NCI-H146 (cell line): ENCODE measurements around the gene KLHL22.
"Not testable (repeated sequence)": the region's sequence is repeated elsewhere in the genome, so short reads cannot be mapped to it uniquely, and the experiment has no call there.

Experiments used
- DNase-seq: peaks from one replicate; lab custom pipeline; 2025; lab: John Stamatoyannopoulos, UW

Gene KLHL22

DNA sequence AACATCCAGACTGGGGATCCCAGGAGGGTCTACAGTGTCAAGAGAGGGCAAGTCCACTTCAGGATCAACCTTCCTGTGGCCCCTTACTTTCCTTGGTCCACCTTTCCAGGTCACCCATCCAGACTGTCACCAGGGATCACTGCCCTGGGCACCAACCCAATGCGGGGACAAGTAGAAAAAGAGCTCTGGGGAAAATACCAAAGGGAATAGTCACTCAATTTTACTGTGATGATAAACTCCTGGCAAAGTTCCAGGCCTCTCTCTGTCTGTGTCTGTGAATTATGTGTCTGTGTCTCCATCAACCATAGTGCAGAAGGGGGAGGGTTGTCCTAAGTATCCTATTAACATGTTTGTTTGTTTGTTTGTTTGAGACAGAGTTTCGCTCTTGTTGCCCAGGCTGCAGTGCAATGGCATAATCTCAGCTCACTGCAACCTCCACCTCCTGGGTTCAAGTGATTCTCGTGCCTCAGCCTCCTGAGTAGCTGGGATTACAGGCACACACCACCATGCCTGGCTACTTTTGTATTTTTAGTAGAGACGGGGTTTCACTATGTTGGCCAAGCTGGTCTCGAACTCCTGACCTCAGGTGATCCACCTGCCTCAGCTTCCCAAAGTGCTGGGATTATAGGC is 8.8 kb upstream of the KLHL22 start:
- not testable (repeated sequence) for DNase-seq

DNA sequence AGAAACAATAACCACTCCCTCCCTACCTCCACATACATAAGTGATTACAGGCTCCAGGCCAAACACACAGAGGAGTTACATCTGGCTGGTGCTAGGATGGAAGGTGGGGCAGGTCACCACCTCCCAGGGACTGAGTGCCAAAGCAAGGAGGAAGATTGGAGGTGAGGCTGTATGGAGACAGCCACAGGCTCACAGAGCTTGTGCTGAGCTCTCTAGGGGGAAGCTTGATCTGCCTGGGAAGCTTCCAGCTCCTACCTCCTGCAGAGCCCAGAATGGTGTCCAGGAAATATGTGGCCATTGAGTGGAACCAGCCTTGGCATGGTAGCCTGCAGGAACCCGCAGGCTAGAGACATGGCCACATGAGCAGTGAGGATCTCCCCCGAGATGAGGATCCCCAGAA is 8.2 kb upstream of the KLHL22 start:
- DNase-seq, result no peak

DNA sequence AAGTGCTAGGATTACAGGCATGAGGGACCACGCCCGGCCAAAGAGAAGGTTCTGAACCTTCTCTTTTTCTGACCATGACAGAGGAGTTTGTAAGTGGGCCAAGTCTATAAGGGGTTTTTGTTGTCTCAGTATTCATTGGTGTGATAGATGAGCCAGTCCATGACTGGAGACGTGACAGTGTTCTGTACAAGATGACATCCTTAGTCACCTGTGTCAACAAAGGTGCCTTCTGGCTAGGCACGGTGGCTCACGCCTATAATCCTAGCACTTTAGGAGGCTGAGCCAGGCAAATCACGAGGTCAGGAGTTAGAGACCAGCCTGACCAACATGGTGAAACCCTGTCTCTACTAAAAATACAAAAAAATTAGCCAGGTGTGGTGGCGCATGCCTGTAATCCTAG is 4.2 kb upstream of the KLHL22 start:
- no peak for DNase-seq

DNA sequence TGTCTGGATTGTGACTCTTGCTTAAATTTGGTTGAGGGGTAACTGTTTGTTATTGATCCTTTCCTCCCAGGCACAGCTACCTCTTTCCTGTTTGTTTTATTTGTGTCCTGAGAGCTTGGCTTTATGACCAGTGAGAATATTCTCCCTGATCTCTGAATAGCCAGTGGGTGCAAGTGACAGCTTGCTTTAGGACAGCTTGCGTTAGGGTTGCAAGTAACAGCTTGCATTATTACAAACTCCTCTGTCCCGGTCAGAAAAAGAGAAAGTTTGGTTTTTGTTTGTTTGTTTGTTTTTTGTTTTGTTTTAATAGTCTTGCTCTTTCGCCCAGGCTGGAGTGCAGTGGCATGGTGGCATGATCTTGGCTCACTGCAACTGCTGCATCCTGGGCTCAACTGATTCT is 3.3 kb upstream of the KLHL22 start:
- no peak for DNase-seq

DNA sequence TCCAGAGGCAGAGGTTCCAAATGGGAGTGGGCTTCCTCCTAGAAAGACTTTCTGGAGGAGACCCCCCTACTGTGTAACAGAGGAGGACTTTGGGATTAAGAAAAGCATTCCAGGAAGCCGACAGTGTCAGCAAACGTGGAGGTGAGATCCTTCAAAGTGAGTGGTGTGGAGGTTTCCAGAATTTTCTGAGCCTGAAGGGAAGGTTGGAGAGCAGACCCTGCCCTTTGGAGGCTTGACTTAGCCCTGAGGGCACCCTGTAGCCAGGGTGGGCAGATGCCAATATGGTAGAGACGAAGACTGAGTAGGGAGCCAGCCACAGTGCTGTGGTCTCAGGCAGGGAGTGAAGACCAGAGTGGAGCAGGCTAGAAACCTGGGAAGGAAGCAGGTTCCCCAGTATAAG is 1.8 kb upstream of the KLHL22 start:
- DNase-seq, result no peak

DNA sequence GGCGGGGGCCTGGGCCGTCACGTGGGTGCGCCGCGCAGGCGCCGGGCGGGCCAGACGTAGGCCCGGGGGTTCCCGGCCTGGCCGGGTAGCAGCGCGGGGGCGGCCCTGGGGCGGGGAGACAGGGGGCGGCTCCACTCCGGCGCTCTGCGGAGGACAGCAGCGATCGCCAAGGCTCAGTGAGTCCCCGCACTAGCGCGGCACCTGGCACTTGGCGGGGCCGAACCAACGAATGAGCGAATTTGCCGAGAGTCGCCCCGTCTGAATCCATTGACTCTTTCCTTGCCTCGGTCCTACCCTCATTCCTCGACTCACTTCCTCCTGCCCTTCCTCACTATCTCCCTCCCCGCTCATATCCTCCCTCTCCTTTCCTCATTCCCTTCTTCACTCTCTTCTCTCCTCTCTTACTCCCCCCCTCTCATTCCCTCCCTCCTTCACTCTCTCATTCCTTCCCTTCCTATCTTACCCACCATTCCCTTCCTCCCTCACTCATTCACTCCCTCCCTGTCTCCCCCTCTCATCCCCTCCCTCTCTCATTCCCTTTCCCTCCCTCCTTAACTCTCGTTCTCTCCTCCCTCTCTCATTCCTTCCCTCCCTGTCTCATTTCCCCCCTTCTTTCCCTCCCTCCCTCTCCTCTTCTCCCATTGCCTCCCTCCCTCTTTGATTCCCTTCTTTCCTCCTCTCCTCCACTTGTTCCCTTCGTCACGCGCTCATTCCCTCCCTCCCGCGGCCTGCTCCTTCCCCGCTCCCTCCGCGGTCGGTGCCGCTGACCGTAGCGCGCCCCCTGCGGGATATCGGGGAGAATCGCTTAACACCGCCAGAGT is 476 bp upstream of the KLHL22 start:
- peak; percentile 89 for DNase-seq

DNA sequence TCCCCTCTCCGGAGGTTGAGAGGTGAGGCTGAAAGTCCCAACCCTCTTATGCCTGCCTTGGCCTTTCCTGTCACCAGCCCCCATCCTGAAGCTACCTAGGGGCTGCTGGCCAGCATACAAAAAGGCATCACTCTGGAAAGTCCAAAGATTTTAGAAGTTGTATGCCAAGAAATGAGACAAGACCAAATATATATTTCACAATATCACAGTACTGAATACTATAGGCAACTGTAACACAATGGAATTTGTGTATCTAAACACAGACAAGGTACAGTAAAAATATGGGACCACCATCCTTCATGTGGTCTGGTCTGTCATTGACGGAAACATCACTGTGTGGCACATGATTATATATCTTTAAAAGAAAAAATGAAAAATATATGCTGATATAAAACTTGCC is 4.2 kb downstream of the KLHL22 start:
- DNase-seq, result no peak

DNA sequence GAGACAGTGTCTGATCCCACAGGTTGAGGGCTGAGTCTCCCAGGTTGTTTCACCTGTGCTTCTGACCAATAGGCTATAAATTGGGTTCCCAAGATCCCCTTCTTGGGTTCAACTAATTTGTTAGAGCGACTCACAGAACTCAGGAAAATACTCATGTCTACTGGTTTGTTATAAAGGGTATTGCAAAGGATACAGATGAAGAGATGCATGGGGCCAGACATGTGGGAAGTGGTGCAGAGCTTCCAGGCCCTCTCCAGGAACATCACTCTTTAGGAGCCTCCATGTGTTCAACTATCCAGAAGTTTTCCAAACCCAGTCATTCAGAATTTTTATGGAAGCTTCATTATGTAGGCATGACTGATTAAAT is 4.7 kb downstream of the KLHL22 start:
- no peak for DNase-seq

DNA sequence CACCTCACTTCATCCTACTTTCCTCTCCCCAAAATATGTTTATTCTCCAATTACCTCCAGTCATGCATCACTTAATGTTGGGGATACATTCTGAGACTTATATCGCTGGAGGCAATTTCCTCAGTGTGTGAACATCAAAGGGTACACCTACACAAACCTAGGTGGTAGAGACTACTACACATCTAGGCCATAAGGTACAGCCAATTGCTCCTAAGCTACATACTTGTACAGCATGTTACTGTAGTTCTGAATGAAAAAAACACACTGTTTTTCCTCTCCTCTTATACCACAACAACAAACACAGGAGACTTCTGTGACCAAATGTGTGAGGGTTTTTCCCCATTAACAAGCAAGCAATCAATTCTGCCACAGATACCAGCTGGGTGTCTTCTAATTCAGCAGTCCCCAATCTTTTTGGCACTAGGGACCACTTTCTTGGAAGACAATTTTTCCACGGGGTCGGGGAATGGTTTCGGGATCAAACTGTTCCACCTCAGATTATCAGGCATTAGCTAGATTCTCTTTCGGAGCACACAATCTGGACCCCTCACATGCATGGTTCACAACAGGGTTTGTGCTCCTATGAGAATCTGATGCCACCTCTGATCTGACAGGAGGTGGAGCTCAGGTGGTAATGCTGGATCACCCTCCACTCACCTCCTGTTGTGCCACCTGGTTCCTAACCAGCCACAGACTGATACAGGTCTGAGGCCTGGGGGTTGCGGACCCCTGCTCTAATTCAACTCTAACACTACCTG is 5.2 kb downstream of the KLHL22 start:
- DNase-seq, result no peak

DNA sequence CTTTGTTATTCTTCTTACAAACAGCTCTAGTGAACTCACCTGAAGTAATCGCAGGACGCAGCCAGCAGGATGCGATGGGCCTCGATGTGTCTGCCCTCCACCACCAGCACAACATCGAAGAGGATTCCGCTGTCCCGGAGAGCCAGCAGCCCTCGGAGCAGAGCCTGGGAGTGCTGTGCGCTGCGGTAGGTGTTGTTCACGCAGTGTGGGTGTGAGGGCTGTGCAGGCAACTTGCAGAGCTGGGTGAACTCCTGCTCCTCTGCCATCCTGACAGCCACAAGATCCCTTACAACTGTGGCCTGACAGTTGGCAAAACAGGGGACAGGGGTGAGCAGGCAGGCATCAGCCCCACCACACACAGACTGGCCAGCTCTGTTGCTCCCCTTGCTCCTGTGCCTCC is 6.6 kb downstream of the KLHL22 start:
- DNase-seq, result no peak

DNA sequence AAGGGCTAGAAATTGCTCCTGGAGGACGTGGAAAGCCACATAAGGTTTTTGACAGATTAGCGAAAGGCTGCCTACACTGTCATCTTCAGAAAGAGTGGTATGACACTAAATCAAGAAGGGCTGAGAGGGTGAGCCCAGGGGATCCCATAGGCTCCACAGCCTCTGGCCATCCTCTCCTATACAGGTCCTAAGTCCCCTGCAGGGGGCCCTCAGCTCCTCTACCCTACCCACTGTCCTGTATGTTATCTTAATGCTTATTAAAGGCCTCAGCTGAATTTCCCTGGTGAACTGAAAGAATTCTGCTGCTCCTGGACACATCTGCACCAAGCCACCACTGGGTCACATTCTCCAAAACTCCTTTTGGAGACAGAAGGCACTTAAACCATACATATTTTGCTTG is 7.9 kb downstream of the KLHL22 start:
- no peak for DNase-seq

DNA sequence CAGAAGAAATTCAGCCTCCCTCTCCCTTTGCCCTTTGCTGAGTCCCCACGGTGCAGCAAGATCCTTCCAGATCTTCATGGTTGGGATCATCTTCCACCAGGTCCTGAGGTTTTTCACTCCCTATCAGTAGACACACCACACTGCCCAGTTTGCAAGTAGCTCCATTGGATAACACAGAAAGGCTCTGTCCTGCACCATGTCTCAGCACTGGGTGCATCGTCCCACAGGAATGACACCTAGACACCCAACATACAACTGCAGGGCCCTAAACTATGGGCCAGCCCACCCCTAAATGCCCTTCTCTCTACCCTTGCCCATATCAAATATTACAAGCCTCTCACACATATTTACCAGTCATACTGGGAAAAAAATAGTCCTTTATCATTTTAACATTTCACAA is 9.4 kb downstream of the KLHL22 start:
- DNase-seq, result no peak

DNA sequence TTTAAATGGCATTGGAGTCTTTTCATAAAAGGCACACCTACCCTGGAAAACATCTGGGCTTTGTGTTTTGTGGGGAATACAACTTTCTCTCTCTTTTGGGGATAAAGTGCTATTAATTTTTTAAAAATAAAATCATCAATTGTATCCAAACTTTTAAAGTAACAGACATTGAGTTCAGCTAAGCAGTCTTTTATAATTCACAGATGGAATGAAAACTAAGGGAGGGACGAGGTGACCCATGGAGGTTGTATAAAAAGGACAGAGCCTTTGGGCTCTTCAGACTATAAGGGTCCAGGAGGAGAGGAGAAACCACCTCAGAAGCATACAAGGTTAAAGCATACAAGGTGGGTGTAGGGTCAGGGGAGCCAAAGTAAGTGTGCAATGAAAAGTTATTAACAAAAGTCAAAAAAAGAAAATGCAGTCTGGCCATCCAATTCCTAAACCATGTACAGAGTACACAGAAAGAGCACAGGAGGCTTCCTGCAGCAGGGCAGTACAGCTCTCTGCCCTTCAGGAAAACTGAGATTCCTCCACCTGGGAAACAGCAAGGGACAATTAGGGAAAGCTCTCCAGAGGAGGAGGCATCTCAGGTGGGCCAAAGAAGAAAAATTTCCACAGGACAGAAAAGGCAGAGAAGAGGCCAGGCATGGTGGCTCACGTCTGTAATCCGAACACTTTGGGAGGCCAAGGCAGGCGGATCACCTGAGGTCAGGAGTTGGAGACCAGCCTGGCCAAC is 10.5 kb downstream of the KLHL22 start:
- no peak for DNase-seq

DNA sequence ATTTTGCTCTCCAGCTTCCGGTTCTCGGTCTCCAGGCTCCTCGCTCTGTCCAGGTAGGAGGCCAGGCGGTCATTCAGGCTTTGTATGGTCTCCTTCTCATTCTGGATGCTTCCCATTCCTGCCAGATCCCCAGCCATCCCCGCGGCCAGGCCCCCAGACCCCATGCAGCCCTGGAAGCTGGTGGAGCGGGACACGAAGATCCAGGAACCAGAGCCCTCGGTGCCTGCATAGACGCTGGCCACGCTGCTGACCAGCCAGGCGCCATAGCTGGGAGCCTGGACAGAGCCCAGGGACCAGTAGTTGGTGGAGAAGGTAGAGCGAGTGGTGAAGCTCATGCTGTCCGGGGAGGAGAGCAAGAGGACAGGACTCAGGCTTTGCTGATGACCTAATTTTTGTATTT is 11.8 kb downstream of the KLHL22 start:
- DNase-seq, result no peak

DNA sequence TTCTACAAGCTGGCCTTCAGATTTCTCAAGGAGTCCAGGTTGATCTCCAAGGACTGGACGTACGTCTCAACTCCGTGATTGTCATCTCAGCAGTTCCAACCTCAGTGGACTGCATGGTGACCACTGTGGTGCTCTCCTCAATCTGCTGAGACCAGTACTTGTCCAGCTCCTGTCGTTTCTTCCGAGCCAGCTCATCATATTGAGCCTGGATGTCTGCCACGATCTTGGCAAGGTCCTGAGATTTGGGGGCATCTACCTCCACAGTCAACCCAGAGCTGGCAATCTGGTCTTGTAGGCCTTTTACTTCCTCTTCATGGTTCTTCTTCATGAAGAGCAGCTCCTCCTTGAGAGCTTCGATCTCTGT is 12.5 kb downstream of the KLHL22 start:
- not testable (repeated sequence) for DNase-seq

DNA sequence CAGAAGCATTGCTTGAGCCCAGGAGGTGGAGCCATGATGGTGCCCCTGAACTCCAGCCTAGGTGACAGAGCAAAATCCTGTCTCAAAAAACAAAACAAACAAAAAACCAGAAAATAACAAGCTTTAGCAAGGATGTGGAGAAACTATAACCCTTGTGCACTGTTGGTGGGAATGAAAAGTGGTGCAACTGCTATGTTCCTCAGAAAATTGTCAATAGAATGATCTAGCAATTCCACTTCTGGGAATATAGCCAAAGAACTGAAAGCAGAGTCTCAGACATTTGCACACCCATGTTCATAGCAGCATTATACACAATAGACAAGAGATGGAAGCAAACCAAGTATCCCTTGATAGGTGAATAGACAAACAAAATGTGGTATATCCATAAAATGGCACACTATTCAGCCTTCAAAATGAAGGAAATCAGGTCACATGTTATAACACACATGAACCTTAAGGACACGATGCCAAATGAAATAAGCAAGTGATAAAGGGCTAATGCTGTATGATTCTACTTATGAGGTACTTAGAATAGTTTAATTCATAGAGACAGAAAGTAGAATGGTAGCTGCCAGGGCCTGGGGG is 15.9 kb downstream of the KLHL22 start:
- no peak for DNase-seq

DNA sequence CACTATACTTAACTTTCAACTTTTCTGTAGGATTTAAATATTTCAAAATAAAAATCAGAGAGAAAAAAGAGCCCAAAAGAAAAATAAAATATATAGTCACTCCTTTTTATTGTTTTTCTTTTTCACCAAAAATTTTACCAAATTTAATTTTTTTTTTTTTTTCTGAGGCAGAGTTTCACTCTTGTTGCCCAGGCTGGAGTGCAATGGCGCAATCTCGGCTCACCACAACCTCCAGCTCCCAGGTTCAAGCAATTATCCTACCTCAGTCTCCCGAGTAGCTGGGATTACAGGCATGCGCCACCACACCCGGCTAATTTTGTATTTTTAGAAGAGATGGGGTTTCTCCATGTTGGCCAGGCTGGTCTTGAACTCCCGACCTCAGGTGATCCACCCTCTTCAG is 17.5 kb downstream of the KLHL22 start:
- not testable (repeated sequence) for DNase-seq

DNA sequence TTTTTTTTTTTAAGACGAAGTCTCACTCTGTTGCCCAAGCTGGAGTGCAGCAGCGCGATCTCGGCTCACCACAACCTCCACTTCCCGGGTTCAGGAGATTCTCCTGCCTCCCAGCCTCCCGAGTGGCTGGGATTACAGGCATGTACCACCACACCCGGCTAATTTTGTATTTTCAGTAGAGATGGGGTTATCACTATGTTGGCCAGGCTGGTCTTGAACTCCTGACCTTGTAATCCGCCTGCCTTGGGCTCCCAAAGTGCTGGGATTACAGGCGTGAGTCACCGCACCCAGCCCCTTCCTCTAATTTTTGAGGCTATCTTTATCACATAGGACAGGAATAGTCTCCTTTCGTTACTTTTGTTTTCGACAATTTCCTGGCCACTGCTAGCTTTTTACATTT is 20.0 kb downstream of the KLHL22 start:
- DNase-seq, result not testable (repeated sequence)

DNA sequence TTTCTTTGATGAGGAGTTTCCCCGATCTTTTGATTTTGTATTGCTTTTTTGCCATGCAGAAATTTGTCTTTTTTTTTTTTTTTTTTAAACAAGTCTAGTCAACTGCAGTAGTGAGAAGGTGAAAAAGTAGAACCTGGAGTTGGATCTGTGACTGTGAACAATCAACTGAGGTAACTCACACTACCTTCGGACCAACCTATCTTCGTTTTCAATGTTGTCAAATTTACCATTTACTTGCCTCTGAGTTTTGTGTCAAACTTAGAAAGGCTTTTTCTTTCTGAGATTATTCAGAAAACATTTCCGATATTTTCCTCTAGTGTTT is 20.5 kb downstream of the KLHL22 start:
- no peak for DNase-seq

DNA sequence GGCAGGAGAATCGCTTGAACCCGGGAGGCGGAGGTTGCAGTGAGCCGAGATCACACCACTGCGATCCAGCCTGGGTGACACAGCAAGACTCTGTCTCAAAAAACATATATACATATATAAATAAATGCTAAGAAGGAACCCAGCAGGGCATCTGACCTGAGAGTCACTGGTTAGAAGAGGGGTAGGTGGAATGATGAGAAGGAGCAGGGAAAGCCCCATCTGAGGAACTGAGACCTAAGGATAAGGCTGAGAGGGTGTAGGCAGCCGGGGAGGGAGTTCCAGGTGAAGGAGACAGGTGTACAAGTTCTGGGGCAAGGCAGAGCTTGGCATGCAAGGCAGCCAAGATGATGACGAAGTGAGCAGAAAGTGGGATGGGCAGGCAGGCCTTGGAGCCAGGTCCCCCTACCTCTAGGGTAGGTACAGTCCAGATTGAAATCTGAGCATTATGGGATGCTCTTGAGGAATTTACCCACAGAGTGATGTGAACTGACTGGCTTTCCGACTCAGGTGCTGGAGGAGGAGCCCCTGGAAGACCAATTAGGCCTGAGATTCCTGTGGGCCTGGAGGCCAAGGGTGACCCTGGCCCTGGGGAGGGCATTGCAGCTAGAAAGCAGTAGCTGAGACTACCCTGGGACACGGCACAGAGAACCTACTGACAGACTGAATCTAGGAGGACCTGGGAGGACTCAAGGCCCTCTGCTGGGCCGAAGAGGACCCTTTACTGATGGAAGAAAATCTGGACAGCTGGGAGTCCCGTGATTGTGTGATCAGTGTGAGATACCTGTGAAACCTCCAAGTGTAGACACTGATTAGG is 22.8 kb downstream of the KLHL22 start:
- DNase-seq, result no peak

DNA sequence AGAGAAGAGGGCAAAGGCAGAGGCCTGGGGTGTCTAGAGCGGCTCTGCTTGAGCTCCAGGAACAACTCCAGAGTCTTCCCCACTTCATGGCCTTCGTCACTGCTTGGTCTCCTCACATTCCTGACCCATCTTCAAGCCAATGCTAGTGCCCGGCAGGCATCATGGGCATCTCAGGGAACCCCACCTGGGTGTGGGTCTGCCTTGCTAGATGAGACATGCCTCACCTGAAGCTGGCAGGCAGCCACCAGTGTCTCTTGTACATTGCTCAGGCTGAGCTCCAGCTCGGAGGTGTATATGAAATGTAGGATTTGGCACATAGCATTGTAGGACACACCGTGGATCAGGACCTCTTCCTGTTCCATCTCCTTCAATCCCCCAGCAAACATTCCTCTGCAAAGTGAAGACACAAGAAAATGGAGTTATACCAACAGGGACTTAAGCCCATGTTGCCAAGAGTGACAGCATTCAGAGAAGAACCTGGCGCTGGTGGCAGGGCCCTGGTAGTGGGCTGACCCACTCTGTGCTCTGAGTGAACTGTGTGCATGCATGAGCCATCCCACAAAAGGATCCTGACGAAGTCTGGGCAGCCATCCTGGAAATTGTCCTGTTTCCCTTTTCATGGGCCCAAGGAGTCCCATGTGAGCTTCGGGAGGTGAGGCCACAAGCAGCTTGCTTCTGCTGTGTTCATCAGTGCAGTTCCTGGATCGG is 24.3 kb downstream of the KLHL22 start:
- DNase-seq, result no peak
